ENCODE results near the gene NEUROD4. TPM values are rescaled to one million over a fixed set of nuclear protein-coding genes. Genes with fewer than 3 reads are reported as not detected.
A peak's percentile ranks its signal among the peaks of the same experiment; 100 is the strongest.

The NEUROD4 gene
- total and polyA plus RNA-seq, 10 of the 15 experiments (the other 5 are each of a cell fraction or from before 2014, with no cell fraction given), result 0.06 TPM; not detected in 9

DNA sequence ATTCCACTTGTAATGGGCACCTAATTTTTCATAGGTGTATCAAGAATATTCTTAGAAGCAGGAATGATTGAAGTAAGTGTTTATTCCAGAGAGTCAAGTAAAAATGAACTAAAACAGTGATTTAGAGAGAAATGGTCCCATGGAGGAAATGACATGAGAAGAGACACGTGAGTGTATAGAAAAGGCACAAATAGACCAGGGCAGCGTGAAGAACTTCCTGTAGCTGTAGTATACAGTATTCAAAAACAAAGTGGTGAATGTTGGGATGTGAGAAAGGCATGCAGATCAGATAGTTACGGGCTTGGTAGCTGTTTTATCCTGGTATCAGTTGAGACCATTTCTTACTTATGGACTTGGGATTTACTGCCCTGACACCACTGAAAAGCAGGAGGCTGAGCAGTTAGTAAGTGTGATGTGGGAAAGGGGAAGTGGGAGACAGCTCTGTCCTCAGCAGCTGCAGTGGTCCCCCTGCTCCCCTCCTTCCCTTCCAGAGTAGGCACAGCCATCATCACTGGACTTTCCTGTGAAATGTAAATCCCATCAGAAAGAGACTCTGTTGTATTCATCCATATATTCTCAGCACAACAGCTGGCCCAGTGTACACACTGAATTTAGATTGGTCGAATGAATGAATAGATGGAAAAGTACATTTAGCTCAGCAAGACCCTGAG, 18.4 kb upstream of the NEUROD4 start:
- TF ChIP-seq SPI1 (IDR thresholded peaks at IDR 0.05; ENCODE audit: borderline replicate concordance, insufficient read depth, low read depth, low read length), result peak; percentile 85
- 0 out of 2 replicates have a peak, but pooled peaks have one; percentile 24 for TF ChIP-seq GABPA (IDR thresholded peaks at IDR 0.05; ENCODE audit: low read depth)
- TF ChIP-seq ZNF384 (IDR thresholded peaks at IDR 0.05; ENCODE audit: borderline replicate concordance, low read depth, low read length), result no peak
- peak; percentile 34; the same call in 1 of the 2 replicates for TF ChIP-seq DPF2 (IDR thresholded peaks at IDR 0.05)
- peak; percentile 13 to 33; a peak in 1 of 4 replicates for TF ChIP-seq BHLHE40 (IDR thresholded peaks at IDR 0.05; ENCODE audit: borderline replicate concordance in 1 of 2, low read depth in 2 of 2, low read length in 1 of 2)
- no peak for TF ChIP-seq ATF7 (IDR thresholded peaks at IDR 0.05; ENCODE audit: low read depth)
- FAIRE-seq (peak; percentile 47), DNase-seq (ENCODE audit: low read depth, low spot score) (no peak), ATAC-seq (peak; percentile 45; the same call in 2 of the 3 replicates)
- Histone ChIP-seq H2AFZ (ENCODE audit: control insufficient read depth, low read depth, low read length) (no peak overlapping the region), H3K27me3 (replicated peaks in 1 of 2; ENCODE audit: control insufficient read depth in 2 of 2, insufficient read depth in 2 of 2, low read length in 1 of 2) (no peaks in the 10 kb centered on the region), H4K20me1 (ENCODE audit: control insufficient read depth, insufficient read depth) (no peaks in the 10 kb centered on the region), H3K4me1 (ENCODE audit: control insufficient read depth, insufficient read depth, low read length) (no peaks in the 10 kb centered on the region; the same call in 1 of the 2 replicates), H3K9ac (ENCODE audit: control insufficient read depth, insufficient read depth, low read length) (no peak overlapping the region), H3K4me2 (ENCODE audit: control insufficient read depth, insufficient read depth) (no peak overlapping the region), H3K4me3 (no peak overlapping the region), H3K36me3 (ENCODE audit: control insufficient read depth in 2 of 2, insufficient read depth in 2 of 2, low read length in 1 of 2) (no peaks in the 10 kb centered on the region), H3K79me2 (ENCODE audit: control insufficient read depth, insufficient read depth, low read length) (no peaks in the 10 kb centered on the region), H3K9me3 (replicated peaks; ENCODE audit: control insufficient read depth, insufficient read depth, low read length) (peaks cover 4% of the 10 kb centered on the region), H3K27ac (ENCODE audit: control insufficient read depth, insufficient read depth) (no peak overlapping the region)
- BruUV-seq (replicated peaks), result no TSS peak
- ChIA-PET POLR2A (no interaction called here), CTCF (interaction anchor here (0.8 to 12.8 kb wide), 5 partner anchors 8 to 299 kb away, joined by 3 to 700 read pairs (median 4); no protein-coding TSS in a partner anchor), SMC1A (ENCODE audit: uncharacterized antibody, unreplicated experiment) (interaction anchor here (0.7 to 13.2 kb wide), 3 partner anchors 9 to 70 kb away, joined by 3 to 429 read pairs (median 4); no protein-coding TSS in a partner anchor), RAD21 (ENCODE audit: unreplicated experiment) (interaction anchor here (1.1 to 1.6 kb wide), 2 partner anchors 9 to 71 kb away, joined by 4 to 6 read pairs; no protein-coding TSS in a partner anchor)
- intact Hi-C loops (cut with micrococcal nuclease; ENCODE audit: unreplicated experiment) (no loop called here), in situ Hi-C loops (cut with MboI) (no loop called here)
- 35% methylated on average over 4 of the region's 4 CpGs for WGBS (ENCODE audit: insufficient coverage, insufficient replicate concordance, low lambda C conversion rate, missing lambda C conversion rate)

All from GM12878 (cell line).